ENCODE data around the gene TM4SF4. TPM values are rescaled to one million over a fixed set of nuclear protein-coding genes. Genes with fewer than 3 reads are reported as not detected.

The TM4SF4 gene
- total and polyA plus RNA-seq, 2 of the 8 experiments (the other 6 are each of a cell fraction or from before 2014, with no cell fraction given): not detected

DNA sequence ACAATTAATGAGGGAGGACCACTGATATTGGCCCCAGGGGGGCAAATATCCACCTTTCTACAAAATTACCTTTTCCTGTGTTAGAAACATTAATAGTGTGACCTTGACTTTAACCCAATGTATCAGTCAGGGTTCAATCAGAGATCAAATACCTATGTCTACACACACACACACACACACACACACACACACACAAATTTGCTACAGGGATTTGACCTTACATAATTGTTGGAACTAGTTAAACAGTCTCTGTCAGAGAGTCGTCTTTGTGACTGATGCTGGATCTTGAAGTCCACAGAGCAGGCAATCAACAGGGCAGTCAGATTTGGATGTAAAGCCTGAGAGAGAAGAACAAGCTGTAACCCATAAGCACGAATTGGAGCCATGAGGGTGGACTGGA is 32.5 kb downstream of the TM4SF4 start:
- H3K9ac ChIP-seq (replicated peaks in 1 of 4; ENCODE audit: extremely low read depth in 1 of 4, low read depth in 3 of 4, low read length in 3 of 4): no peak overlapping the region
- H2AK5ac ChIP-seq (ENCODE audit: low read depth, low read length): no peak overlapping the region
- no peak overlapping the region for H3K56ac ChIP-seq (replicated peaks; ENCODE audit: insufficient read length, low read depth, low read length)
- H2AFZ ChIP-seq (ENCODE audit: low read length): peak overlapping the region; percentile 81
- H3K79me2 ChIP-seq (ENCODE audit: control insufficient read depth in 1 of 2, insufficient read depth in 2 of 2, low read length in 2 of 2): no peaks in the 10 kb centered on the region
- FAIRE-seq: no peak
- H2BK120ac ChIP-seq (replicated peaks; ENCODE audit: low read depth, low read length): no peak overlapping the region
- H3K4ac ChIP-seq (replicated peaks; ENCODE audit: insufficient read length, low read depth, low read length): no peak overlapping the region
- no peak overlapping the region for H2BK15ac ChIP-seq (ENCODE audit: low read length)
- ChIA-PET CTCF (ENCODE audit: partially characterized antibody) (interaction anchor here (0.7 to 7.1 kb wide), 7 partner anchors 12 to 430 kb away, joined by 3 to 41 read pairs (median 3); no protein-coding TSS in a partner anchor), POLR2A (ENCODE audit: partially characterized antibody) (no interaction called here)
- no peaks in the 10 kb centered on the region for H3K23me2 ChIP-seq (ENCODE audit: low read depth, low read length)
- no peak for DNase-seq (ENCODE audit: low read depth in 1 of 2, low spot score in 2 of 2)
- no peak overlapping the region for H4K8ac ChIP-seq (ENCODE audit: extremely low read depth, insufficient read depth, low read length)
- no peak overlapping the region for H3K18ac ChIP-seq (ENCODE audit: extremely low read depth, low read length)
- no peak overlapping the region for H3K27ac ChIP-seq (ENCODE audit: low read depth, low read length)
- H3K9me3 ChIP-seq (ENCODE audit: insufficient read depth in 2 of 2, low read depth in 1 of 2, low read length in 1 of 2): no peaks in the 10 kb centered on the region
- H3K4me3 ChIP-seq (ENCODE audit: extremely low read depth in 1 of 4, insufficient read depth in 2 of 4, low read depth in 3 of 4, low read length in 4 of 4): no peak overlapping the region
- H2BK20ac ChIP-seq (ENCODE audit: low read length): no peak overlapping the region
- H3K4me2 ChIP-seq (ENCODE audit: insufficient read depth in 1 of 2, low read depth in 2 of 2, low read length in 2 of 2): no peak overlapping the region
- H3K23ac ChIP-seq (ENCODE audit: insufficient read length): no peak overlapping the region
- H3K36me3 ChIP-seq (ENCODE audit: control insufficient read depth in 2 of 4, insufficient read depth in 4 of 4, low read length in 3 of 4): no peaks in the 10 kb centered on the region; a peak in 1 of 8 replicates
- H2BK5ac ChIP-seq (ENCODE audit: low read depth, low read length): no peak overlapping the region
- TF ChIP-seq CEBPB (IDR thresholded peaks at IDR 0.05; ENCODE audit: low read depth, low read length): no peak
- no peak for TF ChIP-seq SAP30 (IDR thresholded peaks at IDR 0.05; ENCODE audit: insufficient read depth, insufficient replicate concordance, low read length)
- TF ChIP-seq RAD21 (IDR thresholded peaks at IDR 0.05 in 1 of 2, conservative IDR thresholded peaks at IDR 0.05 in 1 of 2; ENCODE audit: low read depth in 2 of 2, low read length in 2 of 2): no peak
- TF ChIP-seq, protein P1, sequence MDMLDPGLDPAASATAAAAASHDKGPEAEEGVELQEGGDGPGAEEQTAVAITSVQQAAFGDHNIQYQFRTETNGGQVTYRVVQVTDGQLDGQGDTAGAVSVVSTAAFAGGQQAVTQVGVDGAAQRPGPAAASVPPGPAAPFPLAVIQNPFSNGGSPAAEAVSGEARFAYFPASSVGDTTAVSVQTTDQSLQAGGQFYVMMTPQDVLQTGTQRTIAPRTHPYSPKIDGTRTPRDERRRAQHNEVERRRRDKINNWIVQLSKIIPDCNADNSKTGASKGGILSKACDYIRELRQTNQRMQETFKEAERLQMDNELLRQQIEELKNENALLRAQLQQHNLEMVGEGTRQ (IDR thresholded peaks at IDR 0.05; ENCODE audit: low read length): no peak
- TF ChIP-seq KDM4A (IDR thresholded peaks at IDR 0.05; ENCODE audit: low read depth, low read length, severe bottlenecking): no peak
- TF ChIP-seq SIN3A (conservative IDR thresholded peaks at IDR 0.05 in 1 of 2, IDR thresholded peaks at IDR 0.05 in 1 of 2; ENCODE audit: low read depth in 1 of 2, low read length in 2 of 2): no peak
- no peak for TF ChIP-seq BACH1 (IDR thresholded peaks at IDR 0.05; ENCODE audit: low read length)
- no peaks in the 10 kb centered on the region for H3K4me1 ChIP-seq (replicated peaks in 1 of 4; ENCODE audit: control insufficient read depth in 3 of 4, insufficient read depth in 4 of 4, low read length in 3 of 4)
- no peak overlapping the region for H3K14ac ChIP-seq (ENCODE audit: insufficient read length)
- WGBS, 2 experiments (ENCODE audit: extremely low coverage in 1 of 2, insufficient coverage in 1 of 2, insufficient read length in 1 of 2, insufficient replicate concordance in 2 of 2, low coverage in 1 of 2, low lambda C conversion rate in 2 of 2, missing lambda C conversion rate in 1 of 2): 82% methylated on average over 2 of the region's 2 CpGs; no CpG with 5 or more reads in 1 of the 2 experiments
- H4K20me1 ChIP-seq (replicated peaks in 1 of 2; ENCODE audit: control insufficient read depth in 1 of 2, insufficient read depth in 2 of 2, low read length in 2 of 2): no peaks in the 10 kb centered on the region
- H3K27me3 ChIP-seq (replicated peaks in 1 of 4; ENCODE audit: control insufficient read depth in 3 of 4, extremely low read depth in 1 of 4, insufficient read depth in 3 of 4, low read length in 3 of 4): no peaks in the 10 kb centered on the region
- H4K91ac ChIP-seq (replicated peaks; ENCODE audit: insufficient read length, low read length): no peak overlapping the region
- H3K79me1 ChIP-seq (ENCODE audit: low read depth, low read length): no peaks in the 10 kb centered on the region
- no peak overlapping the region for H4K5ac ChIP-seq (ENCODE audit: insufficient read length, low read depth, low read length)
- H2BK12ac ChIP-seq (ENCODE audit: low read depth, low read length): no peak overlapping the region

All from H1 (cell line).